H9 (cell line): ENCODE measurements around the gene KCNS3. TPM values are rescaled to one million over a fixed set of nuclear protein-coding genes. Genes with fewer than 3 reads are reported as not detected.

Experiments
- DNase-seq: peaks from one replicate; pipeline ENCODE4 v3.0.0-alpha.2; 2017
- H2AFZ ChIP-seq: one replicate; pipeline ENCODE4 v1.6.1; 2013; ENCODE audit warnings: mild to moderate bottlenecking, low read length, control low read depth, moderate library complexity
- H2AK5ac ChIP-seq: 2 replicates; pipeline ENCODE4 v1.6.1; 2013; ENCODE audit warnings: low read length, control low read depth, mixed read lengths; ENCODE audit not compliant: insufficient read length
- H2BK120ac ChIP-seq: one replicate; pipeline ENCODE4 v1.6.1; 2013; ENCODE audit warnings: low read depth, mild to moderate bottlenecking, low read length, control low read depth, inconsistent platforms; ENCODE audit not compliant: poor library complexity, severe bottlenecking
- H2BK12ac ChIP-seq: 2 replicates; pipeline ENCODE4 v1.6.1; 2013; ENCODE audit warnings: low read length, control low read depth, mixed read lengths, low read depth; ENCODE audit not compliant: insufficient read length
- H2BK15ac ChIP-seq: 2 replicates; pipeline ENCODE4 v1.6.1; 2013; ENCODE audit warnings: low read depth, low read length, control low read depth
- H2BK20ac ChIP-seq: one replicate; pipeline ENCODE4 v1.6.1; 2013; ENCODE audit warnings: low read depth, mild to moderate bottlenecking, low read length, control low read depth, inconsistent platforms; ENCODE audit not compliant: poor library complexity, severe bottlenecking
- H2BK5ac ChIP-seq: 2 replicates; pipeline ENCODE4 v1.6.1; 2013; ENCODE audit warnings: low read length, control low read depth, mixed read lengths; ENCODE audit not compliant: insufficient read length
- H3K14ac ChIP-seq: 2 replicates; pipeline ENCODE4 v1.6.1; 2013; ENCODE audit warnings: low read length, control low read depth; ENCODE audit not compliant: insufficient read depth
- H3K18ac ChIP-seq: 2 replicates; pipeline ENCODE4 v1.6.1; 2013; ENCODE audit warnings: low read depth, mild to moderate bottlenecking, mixed read lengths, low read length, control low read depth; ENCODE audit not compliant: insufficient read length
- H3K23ac ChIP-seq: 2 replicates; pipeline ENCODE4 v1.6.1; 2013; ENCODE audit warnings: low read length, control low read depth, mixed read lengths, low read depth; ENCODE audit not compliant: insufficient read length
- H3K23me2 ChIP-seq: 2 replicates; pipeline ENCODE4 v1.6.1; 2013; ENCODE audit warnings: low read depth, mild to moderate bottlenecking, mixed read lengths, low read length, control low read depth; ENCODE audit not compliant: insufficient read length, poor library complexity, severe bottlenecking
- H3K27ac ChIP-seq: 2 replicates; pipeline ENCODE4 v1.5.1; 2013; ENCODE audit warnings: low read length, control low read depth, mixed read lengths, low read depth; ENCODE audit not compliant: insufficient read length
- H3K27me3 ChIP-seq: 2 replicates; pipeline ENCODE4 v1.6.1; 2013; ENCODE audit warnings: low read length, control low read depth, inconsistent platforms; ENCODE audit not compliant: insufficient read depth
- H3K4ac ChIP-seq: 2 replicates; pipeline ENCODE4 v1.6.1; 2013; ENCODE audit warnings: low read depth, mild to moderate bottlenecking, control low read depth, inconsistent platforms, low read length, moderate library complexity
- H3K4me1 ChIP-seq: 2 replicates; pipeline ENCODE4 v1.6.1; 2013; ENCODE audit warnings: low read length, control low read depth, inconsistent platforms; ENCODE audit not compliant: insufficient read depth
- H3K4me2 ChIP-seq: 2 replicates; pipeline ENCODE4 v1.6.1; 2013; ENCODE audit warnings: low read length, control low read depth, mixed read lengths; ENCODE audit not compliant: insufficient read length, insufficient read depth
- H3K56ac ChIP-seq: 2 replicates; pipeline ENCODE4 v1.6.1; 2013; ENCODE audit warnings: low read depth, mild to moderate bottlenecking, mixed read lengths, low read length, control low read depth; ENCODE audit not compliant: insufficient read length
- H3K79me1 ChIP-seq: 2 replicates; pipeline ENCODE4 v1.6.1; 2013; ENCODE audit warnings: low read depth, mild to moderate bottlenecking, moderate library complexity, low read length, control low read depth, inconsistent platforms; ENCODE audit not compliant: insufficient read depth, poor library complexity, severe bottlenecking
- H3K79me2 ChIP-seq: 2 replicates; pipeline ENCODE4 v1.6.1; 2013; ENCODE audit warnings: low read length, control low read depth, inconsistent platforms; ENCODE audit not compliant: insufficient read depth
- H3K9ac ChIP-seq: 2 replicates; pipeline ENCODE4 v1.6.1; 2013; ENCODE audit warnings: low read length, control low read depth, mixed read lengths; ENCODE audit not compliant: insufficient read length; ENCODE audit errors: extremely low read depth
- H3K9me3 ChIP-seq: one replicate; pipeline ENCODE4 v1.6.1; 2013; ENCODE audit warnings: low read depth, low read length, inconsistent platforms; ENCODE audit not compliant: control insufficient read depth
- H3T11ph ChIP-seq: one replicate; pipeline ENCODE4 v1.6.1; 2013; ENCODE audit warnings: mild to moderate bottlenecking, low read length, control low read depth, inconsistent platforms
- H4K20me1 ChIP-seq: one replicate; pipeline ENCODE4 v1.6.1; 2013; ENCODE audit not compliant: control insufficient read depth, insufficient read length, insufficient read depth
- H4K5ac ChIP-seq: 2 replicates; pipeline ENCODE4 v1.6.1; 2013; ENCODE audit warnings: low read depth, mild to moderate bottlenecking, mixed read lengths, low read length, control low read depth; ENCODE audit not compliant: insufficient read length
- H4K8ac ChIP-seq: replicated peaks from 2 replicates; pipeline ENCODE4 v1.6.1; 2013; ENCODE audit warnings: low read length, control low read depth, mixed read lengths, low read depth; ENCODE audit not compliant: insufficient read length
- H4K91ac ChIP-seq: 2 replicates; pipeline ENCODE4 v1.6.1; 2013; ENCODE audit warnings: low read depth, mild to moderate bottlenecking, moderate library complexity, mixed read lengths, low read length, control low read depth; ENCODE audit not compliant: insufficient read length
- H3K27ac Mint-ChIP-seq, 3 experiments: 2 replicates in 2 of 3; 3 replicates in 1 of 3; pipeline ENCODE4 v1.8.0; 2020 to 2021; ENCODE audit warnings: mixed read lengths in 3 of 3, mild to moderate bottlenecking in 1 of 3, moderate library complexity in 1 of 3
- H3K27me3 Mint-ChIP-seq: 2 replicates; pipeline ENCODE4 v1.8.0; 2021; ENCODE audit warnings: low read depth, mild to moderate bottlenecking, moderate library complexity, mixed read lengths
- H3K36me3 Mint-ChIP-seq, 3 experiments: 2 replicates in 2 of 3; 3 replicates in 1 of 3; pipeline ENCODE4 v1.8.0; 2020 to 2021; ENCODE audit warnings: low read depth in 3 of 3, mixed read lengths in 3 of 3; ENCODE audit not compliant: insufficient read depth in 1 of 3
- H3K4me1 Mint-ChIP-seq, 2 experiments: 2 replicates each; pipeline ENCODE4 v1.8.0; 2020; ENCODE audit warnings: mixed read lengths in 2 of 2
- H3K4me3 Mint-ChIP-seq, 2 experiments: 2 replicates in 1 of 2; 3 replicates in 1 of 2; pipeline ENCODE4 v1.8.0; 2020 to 2021; ENCODE audit warnings: mild to moderate bottlenecking in 2 of 2, mixed read lengths in 2 of 2, moderate library complexity in 1 of 2
- H3K9me3 Mint-ChIP-seq, 2 experiments: 2 replicates in 1 of 2; 3 replicates in 1 of 2; pipeline ENCODE4 v1.8.0; 2020; ENCODE audit warnings: mild to moderate bottlenecking in 2 of 2, mixed read lengths in 2 of 2, moderate library complexity in 1 of 2
- CTCF ChIP-seq: fragments of 200-600 bp; sonication (generic); conservative IDR thresholded peaks from 3 replicates; pipeline ENCODE4 v1.8.0; 2021; ENCODE audit warnings: antibody characterized with exemption, mild to moderate bottlenecking
- WGBS: extraction: QIAGEN DNeasy Blood & Tissue Kit; methylation state at CpG from one replicate; pipeline ENCODE4 v1.1.7; 2013; ENCODE audit warnings: missing lambda C conversion rate, low lambda C conversion rate, mixed read lengths; ENCODE audit not compliant: insufficient read length; ENCODE audit errors: extremely low coverage; 5-methylcytosine and 5-hydroxymethylcytosine counted together
- total RNA-seq: library from RNA; stranded (reverse); gene quantifications from 2 replicates; pipeline ENCODE4 v1.2.1, GENCODE V29; 2021

Gene KCNS3
- total RNA-seq, 1 experiment from 2014 or later = 8.0 TPM

DNA sequence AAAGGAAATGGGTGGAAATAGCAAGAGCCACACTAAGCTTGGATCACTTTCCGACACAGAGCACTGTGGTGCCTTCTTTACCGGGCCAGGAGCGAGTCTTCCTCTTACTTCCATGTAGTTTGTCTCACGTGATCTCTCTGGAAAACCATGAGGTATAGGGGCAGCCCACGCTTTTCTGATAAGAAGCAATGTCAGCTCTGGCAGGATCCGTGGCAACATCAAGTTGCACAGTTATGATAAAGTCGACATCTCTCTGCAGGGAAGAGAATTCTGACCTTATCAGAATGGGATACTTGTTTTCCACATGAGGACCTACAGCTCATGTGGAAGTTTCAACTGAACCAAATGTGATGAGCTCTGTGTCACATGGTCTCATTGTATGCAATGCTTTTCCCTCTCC, 32.7 kb upstream of the KCNS3 start:
- Mint-ChIP-seq H3K27me3 (peaks cover 2% of the 10 kb centered on the region; the same call in 1 of the 2 replicates), H3K4me1 (peaks cover 0 to 3% of the 10 kb centered on the region in 2 experiments; a peak in 1 of 4 replicates)

More for the DNA sequence above, 32.7 kb upstream of the KCNS3 start:
- no peaks in the 10 kb centered on the region for H3K23me2 ChIP-seq
- no peak overlapping the region for H3K27ac ChIP-seq
- H3K56ac ChIP-seq = no peak overlapping the region
- no peak overlapping the region for H2BK20ac ChIP-seq
- no CpG with 5 or more reads among the region's 7 CpGs for WGBS
- H2BK15ac ChIP-seq = no peak overlapping the region
- Mint-ChIP-seq H3K27ac (no peak overlapping the region), H3K4me3 (no peak overlapping the region), H3K36me3 (no peaks in the 10 kb centered on the region), H3K9me3 (no peaks in the 10 kb centered on the region)
- H4K5ac ChIP-seq = no peak overlapping the region
- no peak for DNase-seq
- no peaks in the 10 kb centered on the region for H3K9me3 ChIP-seq
- H2BK120ac ChIP-seq = no peak overlapping the region
- H3K27me3 ChIP-seq = no peaks in the 10 kb centered on the region
- H2AK5ac ChIP-seq = no peak overlapping the region
- H3K9ac ChIP-seq = no peak overlapping the region
- H2BK5ac ChIP-seq = no peak overlapping the region
- no peak overlapping the region for H3K23ac ChIP-seq
- H4K20me1 ChIP-seq = no peaks in the 10 kb centered on the region
- no peak overlapping the region for H4K8ac ChIP-seq
- H2BK12ac ChIP-seq = no peak overlapping the region
- H3K79me2 ChIP-seq = no peaks in the 10 kb centered on the region
- H3K4ac ChIP-seq = no peak overlapping the region
- no peak overlapping the region for H3T11ph ChIP-seq
- no peaks in the 10 kb centered on the region for H3K79me1 ChIP-seq
- no peak overlapping the region for H4K91ac ChIP-seq
- H3K14ac ChIP-seq = no peak overlapping the region
- no peak overlapping the region for H2AFZ ChIP-seq
- no peak overlapping the region for H3K4me2 ChIP-seq
- no peaks in the 10 kb centered on the region for H3K4me1 ChIP-seq
- no peak for TF ChIP-seq CTCF
- H3K18ac ChIP-seq = no peak overlapping the region
